Loucy (cell line): ENCODE results near the gene STAB2.

Experiments used
- H2AFZ ChIP-seq: fragments of 200-600 bp; sonication (generic); 2 replicates; pipeline ENCODE4 v1.6.0; 2016; ENCODE audit warnings: antibody characterized with exemption, mild to moderate bottlenecking, low read length, moderate library complexity
- H3F3A ChIP-seq: fragments of 200-600 bp; 2 replicates; pipeline ENCODE4 v1.6.0; 2016; ENCODE audit warnings: antibody characterized with exemption, low read depth, mild to moderate bottlenecking
- H3K27me3 ChIP-seq: fragments of 200-600 bp; sonication (generic); 2 replicates; pipeline ENCODE4 v1.6.1; 2014; ENCODE audit warnings: low read length, mild to moderate bottlenecking; ENCODE audit not compliant: insufficient read depth, poor library complexity, severe bottlenecking
- H3K36me3 ChIP-seq: fragments of 200-600 bp; sonication (generic); 2 replicates; pipeline ENCODE4 v1.6.1; 2016; ENCODE audit warnings: low read length; ENCODE audit not compliant: insufficient read depth
- H3K4me1 ChIP-seq: fragments of 200-600 bp; sonication (generic); 2 replicates; pipeline ENCODE4 v1.5.1; 2014; ENCODE audit warnings: low read length, mild to moderate bottlenecking; ENCODE audit not compliant: insufficient read depth, poor library complexity, severe bottlenecking
- H3K4me2 ChIP-seq: fragments of 200-600 bp; sonication (generic); 2 replicates; pipeline ENCODE4 v1.6.0; 2014; ENCODE audit warnings: antibody characterized with exemption, low read length, low read depth, mild to moderate bottlenecking; ENCODE audit not compliant: poor library complexity, severe bottlenecking
- H3K4me3 ChIP-seq: fragments of 200-600 bp; sonication (generic); 2 replicates; pipeline ENCODE4 v1.5.1; 2014; ENCODE audit warnings: low read length, mild to moderate bottlenecking, mixed read lengths; ENCODE audit not compliant: poor library complexity, severe bottlenecking
- H3K79me2 ChIP-seq: fragments of 200-600 bp; sonication (generic); 2 replicates; pipeline ENCODE4 v1.6.1; 2014; ENCODE audit warnings: low read length; ENCODE audit not compliant: insufficient read depth
- H3K9ac ChIP-seq: fragments of 200-600 bp; sonication (generic); 2 replicates; pipeline ENCODE4 v1.6.0; 2014; ENCODE audit warnings: mild to moderate bottlenecking, low read depth, low read length, moderate library complexity; ENCODE audit not compliant: poor library complexity, severe bottlenecking
- H3K9me2 ChIP-seq: fragments of 200-600 bp; sonication (generic); replicated peaks from 2 replicates; pipeline ENCODE4 v1.6.1; 2016; ENCODE audit warnings: low read depth, low read length, mixed read lengths
- H3K9me3 ChIP-seq: fragments of 200-600 bp; sonication (generic); 2 replicates; pipeline ENCODE4 v1.6.1; 2014; ENCODE audit warnings: mild to moderate bottlenecking, antibody characterized with exemption, low read length, low read depth; ENCODE audit not compliant: insufficient read depth
- H4K20me1 ChIP-seq: fragments of 200-600 bp; sonication (generic); 2 replicates; pipeline ENCODE4 v1.6.0; 2014; ENCODE audit warnings: antibody characterized with exemption, low read length, mild to moderate bottlenecking; ENCODE audit not compliant: insufficient read depth, poor library complexity, severe bottlenecking
- EZH2phosphoT487 ChIP-seq: fragments of 200-600 bp; IDR thresholded peaks from 2 replicates; pipeline ENCODE4 v1.6.1; 2018; ENCODE audit warnings: antibody characterized with exemption, mild to moderate bottlenecking, moderate library complexity, borderline replicate concordance
- TF ChIP-seq, protein P1 (sequence below): fragments of 200-600 bp; sonication (generic); conservative IDR thresholded peaks from 2 replicates; pipeline ENCODE4 v1.5.1; 2014; ENCODE audit warnings: mild to moderate bottlenecking, antibody characterized with exemption, low read length

The STAB2 gene

DNA sequence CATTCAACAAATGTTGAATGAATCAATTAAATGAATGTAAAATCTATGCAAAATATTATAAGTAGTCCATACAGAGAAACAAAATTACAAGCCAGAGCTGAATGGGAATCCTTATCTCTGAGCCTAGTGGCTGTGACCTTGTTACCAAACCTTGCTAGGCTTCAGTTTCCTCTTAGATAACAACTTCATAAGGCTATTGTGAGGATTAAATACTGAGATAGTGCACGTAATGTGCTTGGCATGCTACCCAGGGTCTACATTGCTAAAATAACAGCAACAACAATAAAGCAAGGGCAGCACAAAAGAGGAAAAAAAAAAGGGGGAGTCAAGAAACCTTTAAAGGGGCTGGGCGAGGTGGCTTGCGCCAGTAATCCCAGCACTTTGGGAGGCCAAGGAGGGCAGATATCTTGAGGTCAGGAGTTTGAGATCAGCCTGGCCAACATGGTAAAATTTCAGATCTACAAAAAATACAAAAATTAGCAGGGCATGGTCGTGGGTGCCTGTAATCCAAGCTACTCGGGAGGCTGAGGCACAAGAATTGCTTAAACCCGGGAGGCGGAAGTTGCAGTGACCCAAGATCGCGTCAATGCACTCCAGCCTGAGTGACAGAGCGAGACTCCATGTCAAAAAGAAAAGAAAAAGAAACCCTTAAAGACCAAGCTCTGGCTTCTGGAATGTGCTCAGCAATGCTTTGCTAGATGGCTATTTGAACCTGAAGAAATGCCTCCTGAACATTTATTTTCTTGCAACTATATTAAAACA, 14.1 kb downstream of the STAB2 start:
- Histone ChIP-seq H2AFZ (no peak overlapping the region), H3K4me3 (no peak overlapping the region), H3K9me2 (no peaks in the 10 kb centered on the region), H3F3A (no peaks in the 10 kb centered on the region), H3K9ac (no peak overlapping the region), H3K79me2 (no peaks in the 10 kb centered on the region), H3K4me2 (no peak overlapping the region), H3K4me1 (no peaks in the 10 kb centered on the region), H3K27me3 (no peaks in the 10 kb centered on the region), H4K20me1 (no peaks in the 10 kb centered on the region), H3K9me3 (no peaks in the 10 kb centered on the region), H3K36me3 (no peaks in the 10 kb centered on the region)
- no peak for TF ChIP-seq EZH2phosphoT487
- TF ChIP-seq, protein P1, sequence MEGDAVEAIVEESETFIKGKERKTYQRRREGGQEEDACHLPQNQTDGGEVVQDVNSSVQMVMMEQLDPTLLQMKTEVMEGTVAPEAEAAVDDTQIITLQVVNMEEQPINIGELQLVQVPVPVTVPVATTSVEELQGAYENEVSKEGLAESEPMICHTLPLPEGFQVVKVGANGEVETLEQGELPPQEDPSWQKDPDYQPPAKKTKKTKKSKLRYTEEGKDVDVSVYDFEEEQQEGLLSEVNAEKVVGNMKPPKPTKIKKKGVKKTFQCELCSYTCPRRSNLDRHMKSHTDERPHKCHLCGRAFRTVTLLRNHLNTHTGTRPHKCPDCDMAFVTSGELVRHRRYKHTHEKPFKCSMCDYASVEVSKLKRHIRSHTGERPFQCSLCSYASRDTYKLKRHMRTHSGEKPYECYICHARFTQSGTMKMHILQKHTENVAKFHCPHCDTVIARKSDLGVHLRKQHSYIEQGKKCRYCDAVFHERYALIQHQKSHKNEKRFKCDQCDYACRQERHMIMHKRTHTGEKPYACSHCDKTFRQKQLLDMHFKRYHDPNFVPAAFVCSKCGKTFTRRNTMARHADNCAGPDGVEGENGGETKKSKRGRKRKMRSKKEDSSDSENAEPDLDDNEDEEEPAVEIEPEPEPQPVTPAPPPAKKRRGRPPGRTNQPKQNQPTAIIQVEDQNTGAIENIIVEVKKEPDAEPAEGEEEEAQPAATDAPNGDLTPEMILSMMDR, result no peak

DNA sequence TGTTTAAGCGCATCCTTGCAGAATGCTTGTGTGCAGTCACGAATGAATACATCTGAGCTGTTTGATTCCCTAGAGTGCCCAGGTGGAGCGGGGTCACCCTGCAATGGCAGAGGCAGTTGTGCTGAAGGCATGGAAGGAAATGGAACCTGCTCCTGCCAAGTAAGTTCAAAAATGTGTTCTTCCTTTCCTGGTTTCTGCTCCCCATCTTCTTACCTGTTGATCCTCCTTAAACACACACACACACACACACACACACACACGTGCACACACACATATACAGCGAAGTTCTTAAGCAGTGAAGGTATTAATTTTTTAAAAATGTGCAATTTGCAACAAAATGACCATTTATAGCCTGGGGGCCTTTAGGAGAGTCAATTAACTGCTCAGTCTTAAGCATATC, 33.3 kb downstream of the STAB2 start:
- Histone ChIP-seq H3F3A (no peaks in the 10 kb centered on the region), H3K4me2 (no peak overlapping the region), H3K9me3 (no peaks in the 10 kb centered on the region), H3K79me2 (no peaks in the 10 kb centered on the region), H3K9ac (no peak overlapping the region), H3K36me3 (no peaks in the 10 kb centered on the region), H3K9me2 (no peaks in the 10 kb centered on the region), H3K27me3 (no peaks in the 10 kb centered on the region), H2AFZ (no peak overlapping the region), H3K4me1 (no peaks in the 10 kb centered on the region), H4K20me1 (no peaks in the 10 kb centered on the region), H3K4me3 (no peak overlapping the region)
- TF ChIP-seq, protein P1, result no peak
- TF ChIP-seq EZH2phosphoT487, result no peak

DNA sequence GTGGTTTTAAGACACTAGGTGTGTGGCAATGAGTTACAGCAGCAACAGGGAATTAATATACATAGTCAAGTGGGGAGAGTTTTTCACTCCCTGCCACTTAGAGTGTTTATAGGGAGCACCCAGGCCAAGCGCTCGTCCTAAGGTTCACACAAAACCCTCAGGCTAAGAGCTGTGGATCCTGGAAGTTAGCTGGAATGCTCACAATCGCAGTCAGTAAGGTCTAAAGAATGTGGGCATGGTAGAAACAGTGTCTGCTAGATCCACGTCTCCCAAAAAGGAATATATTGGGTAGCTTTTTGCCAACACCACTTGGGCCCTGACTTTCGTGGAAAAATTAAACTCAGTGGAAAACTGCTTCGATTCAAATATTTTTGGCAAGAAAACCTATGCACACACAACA, 36.6 kb downstream of the STAB2 start:
- Histone ChIP-seq H3K36me3 (no peaks in the 10 kb centered on the region), H3K4me2 (no peak overlapping the region), H4K20me1 (no peaks in the 10 kb centered on the region), H3K79me2 (no peaks in the 10 kb centered on the region), H3F3A (no peaks in the 10 kb centered on the region), H3K9me3 (no peaks in the 10 kb centered on the region), H2AFZ (no peak overlapping the region), H3K4me1 (no peaks in the 10 kb centered on the region), H3K9me2 (no peaks in the 10 kb centered on the region), H3K4me3 (no peak overlapping the region), H3K27me3 (no peaks in the 10 kb centered on the region), H3K9ac (no peak overlapping the region)
- TF ChIP-seq EZH2phosphoT487, result no peak
- TF ChIP-seq, protein P1, result no peak
